Measurements from ENCODE around the gene MBOAT1.
"Not testable (repeated sequence)": the region's sequence is repeated elsewhere in the genome, so short reads cannot be mapped to it uniquely, and the experiment has no call there.

MBOAT1 gene

GRCh38 chr6:20212392-20213111, at the start of gene MBOAT1:
TSS of gene MBOAT1 (minus strand) at chr6:20212469. CDS start at chr6:20212234, 235 bp downstream.
- peak; percentile 50 for DNase-seq (ENCODE audit: low read depth)

GRCh38 chr6:20261685-20262084, 49.4 kb upstream of the MBOAT1 start:
- no peak for DNase-seq (ENCODE audit: low read depth)

GRCh38 chr6:20260360-20260759, 48.1 kb upstream of the MBOAT1 start:
- DNase-seq (ENCODE audit: low read depth): no peak

- DNase-seq (ENCODE audit: low read depth): no peak
Observed at GRCh38 chr6:20259316-20260049, 47.2 kb upstream of the MBOAT1 start.

GRCh38 chr6:20255428-20255827, 43.2 kb upstream of the MBOAT1 start:
- no peak for DNase-seq (ENCODE audit: low read depth)

- no peak for DNase-seq (ENCODE audit: low read depth)
Observed at GRCh38 chr6:20254295-20254694, 42.0 kb upstream of the MBOAT1 start.

GRCh38 chr6:20253021-20253420, 40.8 kb upstream of the MBOAT1 start:
- DNase-seq (ENCODE audit: low read depth): no peak

GRCh38 chr6:20252311-20252710, 40.0 kb upstream of the MBOAT1 start:
- no peak for DNase-seq (ENCODE audit: low read depth)

- DNase-seq (ENCODE audit: low read depth): no peak
Observed at GRCh38 chr6:20251525-20251924, 39.3 kb upstream of the MBOAT1 start.

GRCh38 chr6:20246125-20246524, 33.9 kb upstream of the MBOAT1 start:
- no peak for DNase-seq (ENCODE audit: low read depth)

GRCh38 chr6:20244807-20245681, 32.8 kb upstream of the MBOAT1 start:
- not testable (repeated sequence) for DNase-seq (ENCODE audit: low read depth)

- no peak for DNase-seq (ENCODE audit: low read depth)
Observed at GRCh38 chr6:20243288-20243687, 31.0 kb upstream of the MBOAT1 start.

GRCh38 chr6:20242397-20242796, 30.1 kb upstream of the MBOAT1 start:
- DNase-seq (ENCODE audit: low read depth): no peak

GRCh38 chr6:20241102-20241501, 28.8 kb upstream of the MBOAT1 start:
- no peak for DNase-seq (ENCODE audit: low read depth)

- DNase-seq (ENCODE audit: low read depth): no peak
Observed at GRCh38 chr6:20238688-20239587, 26.7 kb upstream of the MBOAT1 start.

- no peak for DNase-seq (ENCODE audit: low read depth)
Observed at GRCh38 chr6:20237677-20238460, 25.6 kb upstream of the MBOAT1 start.

- DNase-seq (ENCODE audit: low read depth): no peak
Observed at GRCh38 chr6:20236909-20237600, 24.8 kb upstream of the MBOAT1 start.

GRCh38 chr6:20236344-20236743, 24.1 kb upstream of the MBOAT1 start:
- no peak for DNase-seq (ENCODE audit: low read depth)

GRCh38 chr6:20235041-20235440, 22.8 kb upstream of the MBOAT1 start:
- no peak for DNase-seq (ENCODE audit: low read depth)

GRCh38 chr6:20234136-20234535, 21.9 kb upstream of the MBOAT1 start:
- DNase-seq (ENCODE audit: low read depth): no peak

Measured in non-pigmented ciliary epithelial cell (primary cell).